ENCODE results near the gene TNPO3.
A peak's percentile ranks its signal among the peaks of the same experiment; 100 is the strongest.
"Not testable (repeated sequence)": the region's sequence is repeated elsewhere in the genome, so short reads cannot be mapped to it uniquely, and the experiment has no call there.

Gene TNPO3

DNA sequence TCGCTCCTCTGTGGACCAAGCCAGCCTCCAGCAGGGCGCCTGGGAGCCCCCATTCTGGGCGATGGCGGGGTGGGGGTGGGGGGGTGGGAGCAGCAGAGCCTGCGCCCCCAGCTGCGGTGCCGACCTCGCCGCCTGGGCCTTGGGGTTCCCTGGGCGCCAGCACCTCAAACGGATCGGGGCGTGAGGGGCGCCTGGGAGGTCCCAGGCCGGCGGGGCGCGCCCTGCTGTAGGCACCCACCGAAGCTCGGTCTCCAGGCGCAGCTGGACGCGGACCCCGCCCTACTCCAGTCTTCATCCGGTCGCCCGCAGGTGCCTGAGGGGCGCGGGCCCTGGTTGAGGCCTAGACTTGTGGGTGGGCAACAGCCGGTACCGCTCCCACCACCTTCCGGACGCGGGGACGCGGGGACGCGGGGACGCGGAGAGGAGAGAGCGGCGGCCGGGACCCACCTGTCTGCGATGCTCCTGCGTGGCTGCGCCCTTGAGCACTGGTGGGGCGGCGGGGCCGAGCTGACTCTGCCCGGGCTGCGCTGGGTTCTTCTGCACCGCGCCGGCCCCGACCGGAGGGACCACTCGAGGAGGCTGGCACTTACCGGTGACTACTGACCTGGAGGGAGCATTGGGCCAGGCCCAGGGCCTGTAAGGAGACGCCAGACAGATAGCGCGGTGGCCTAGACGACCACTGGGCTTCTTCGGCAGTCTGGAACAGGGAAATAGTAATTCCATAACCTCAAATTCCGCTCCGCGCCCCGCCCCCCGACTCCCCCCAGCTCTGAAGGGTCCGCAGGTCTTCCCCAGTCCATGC lies 138.9 kb downstream of the TNPO3 start:
- DNase-seq (ENCODE audit: low spot score) = no peak
- in situ Hi-C loops (cut with MboI; ENCODE audit: low pct_unique_long_range_greater_than_20kb, low sequenced_read_pairs, unreplicated experiment) = no loop called here
- TF ChIP-seq, protein P1, sequence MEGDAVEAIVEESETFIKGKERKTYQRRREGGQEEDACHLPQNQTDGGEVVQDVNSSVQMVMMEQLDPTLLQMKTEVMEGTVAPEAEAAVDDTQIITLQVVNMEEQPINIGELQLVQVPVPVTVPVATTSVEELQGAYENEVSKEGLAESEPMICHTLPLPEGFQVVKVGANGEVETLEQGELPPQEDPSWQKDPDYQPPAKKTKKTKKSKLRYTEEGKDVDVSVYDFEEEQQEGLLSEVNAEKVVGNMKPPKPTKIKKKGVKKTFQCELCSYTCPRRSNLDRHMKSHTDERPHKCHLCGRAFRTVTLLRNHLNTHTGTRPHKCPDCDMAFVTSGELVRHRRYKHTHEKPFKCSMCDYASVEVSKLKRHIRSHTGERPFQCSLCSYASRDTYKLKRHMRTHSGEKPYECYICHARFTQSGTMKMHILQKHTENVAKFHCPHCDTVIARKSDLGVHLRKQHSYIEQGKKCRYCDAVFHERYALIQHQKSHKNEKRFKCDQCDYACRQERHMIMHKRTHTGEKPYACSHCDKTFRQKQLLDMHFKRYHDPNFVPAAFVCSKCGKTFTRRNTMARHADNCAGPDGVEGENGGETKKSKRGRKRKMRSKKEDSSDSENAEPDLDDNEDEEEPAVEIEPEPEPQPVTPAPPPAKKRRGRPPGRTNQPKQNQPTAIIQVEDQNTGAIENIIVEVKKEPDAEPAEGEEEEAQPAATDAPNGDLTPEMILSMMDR (IDR thresholded peaks at IDR 0.05; ENCODE audit: extremely low read depth, insufficient read depth, missing control alignments) = no peak

GRCh38 chr7:128915271-128915819 lies 139.6 kb downstream of the TNPO3 start:
- no peak for DNase-seq (ENCODE audit: low spot score)
- in situ Hi-C loops (cut with MboI; ENCODE audit: low pct_unique_long_range_greater_than_20kb, low sequenced_read_pairs, unreplicated experiment) = no loop called here
- TF ChIP-seq, protein P1 (IDR thresholded peaks at IDR 0.05; ENCODE audit: extremely low read depth, insufficient read depth, missing control alignments) = no peak

GRCh38 chr7:128914566-128915151 lies 140.3 kb downstream of the TNPO3 start:
- in situ Hi-C loops (cut with MboI; ENCODE audit: low pct_unique_long_range_greater_than_20kb, low sequenced_read_pairs, unreplicated experiment) = no loop called here
- DNase-seq (ENCODE audit: low spot score) = peak; percentile 84
- TF ChIP-seq, protein P1 (IDR thresholded peaks at IDR 0.05; ENCODE audit: extremely low read depth, insufficient read depth, missing control alignments) = no peak

- TF ChIP-seq, protein P1 (IDR thresholded peaks at IDR 0.05; ENCODE audit: extremely low read depth, insufficient read depth, missing control alignments) = no peak
- DNase-seq (ENCODE audit: low spot score) = no peak
- in situ Hi-C loops (cut with MboI; ENCODE audit: low pct_unique_long_range_greater_than_20kb, low sequenced_read_pairs, unreplicated experiment) = no loop called here
These were observed 140.9 kb downstream of the TNPO3 start for GRCh38 chr7:128913870-128914565.

GRCh38 chr7:128912709-128913495 lies 142.0 kb downstream of the TNPO3 start:
- in situ Hi-C loops (cut with MboI; ENCODE audit: low pct_unique_long_range_greater_than_20kb, low sequenced_read_pairs, unreplicated experiment); DNase-seq (ENCODE audit: low spot score): not testable (repeated sequence)

DNA sequence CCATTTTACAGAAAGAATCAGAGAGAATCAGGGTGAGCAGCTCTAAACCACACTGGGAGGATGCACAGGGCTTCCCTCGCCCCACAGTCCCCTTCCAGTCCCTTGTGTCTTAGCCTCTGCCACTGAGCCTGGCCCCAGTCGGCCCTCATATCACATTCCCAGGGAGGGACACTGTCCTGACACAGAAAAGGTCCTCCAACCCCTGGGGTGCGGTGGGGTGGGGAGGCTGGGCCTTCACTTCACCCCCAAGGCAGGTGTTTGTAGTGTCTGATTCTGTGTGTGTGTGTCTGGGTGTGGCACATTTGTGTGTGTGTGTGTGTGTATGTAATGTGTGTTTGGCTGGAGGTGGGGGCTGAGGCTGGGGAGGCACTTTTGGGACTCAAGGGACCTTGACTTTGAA lies 142.6 kb downstream of the TNPO3 start:
- DNase-seq (ENCODE audit: low spot score) = no peak
- in situ Hi-C loops (cut with MboI; ENCODE audit: low pct_unique_long_range_greater_than_20kb, low sequenced_read_pairs, unreplicated experiment) = no loop called here
- TF ChIP-seq, protein P1 (IDR thresholded peaks at IDR 0.05; ENCODE audit: extremely low read depth, insufficient read depth, missing control alignments) = no peak
